ENCODE data around the gene ZNF644.

DNA sequence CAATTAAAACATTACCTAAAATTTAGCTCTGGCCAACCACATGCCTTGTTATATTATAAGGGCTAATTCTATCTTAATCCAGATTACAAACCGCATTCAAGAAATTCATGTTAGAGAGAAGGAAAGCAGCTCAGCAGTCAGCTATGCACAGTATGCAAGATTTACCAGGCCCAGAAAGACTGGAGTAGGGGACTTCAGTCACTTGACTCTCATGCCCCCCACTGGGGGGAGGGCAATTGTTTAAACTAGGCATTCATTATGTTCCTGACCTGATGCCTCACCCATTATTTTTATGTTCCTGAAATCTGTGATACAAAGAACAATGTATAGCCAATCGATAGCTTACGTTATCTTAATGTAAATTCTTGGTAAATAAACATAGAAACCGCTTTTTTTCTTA is 96.9 kb downstream of the ZNF644 start:
- TF ChIP-seq, protein P1, sequence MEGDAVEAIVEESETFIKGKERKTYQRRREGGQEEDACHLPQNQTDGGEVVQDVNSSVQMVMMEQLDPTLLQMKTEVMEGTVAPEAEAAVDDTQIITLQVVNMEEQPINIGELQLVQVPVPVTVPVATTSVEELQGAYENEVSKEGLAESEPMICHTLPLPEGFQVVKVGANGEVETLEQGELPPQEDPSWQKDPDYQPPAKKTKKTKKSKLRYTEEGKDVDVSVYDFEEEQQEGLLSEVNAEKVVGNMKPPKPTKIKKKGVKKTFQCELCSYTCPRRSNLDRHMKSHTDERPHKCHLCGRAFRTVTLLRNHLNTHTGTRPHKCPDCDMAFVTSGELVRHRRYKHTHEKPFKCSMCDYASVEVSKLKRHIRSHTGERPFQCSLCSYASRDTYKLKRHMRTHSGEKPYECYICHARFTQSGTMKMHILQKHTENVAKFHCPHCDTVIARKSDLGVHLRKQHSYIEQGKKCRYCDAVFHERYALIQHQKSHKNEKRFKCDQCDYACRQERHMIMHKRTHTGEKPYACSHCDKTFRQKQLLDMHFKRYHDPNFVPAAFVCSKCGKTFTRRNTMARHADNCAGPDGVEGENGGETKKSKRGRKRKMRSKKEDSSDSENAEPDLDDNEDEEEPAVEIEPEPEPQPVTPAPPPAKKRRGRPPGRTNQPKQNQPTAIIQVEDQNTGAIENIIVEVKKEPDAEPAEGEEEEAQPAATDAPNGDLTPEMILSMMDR (IDR thresholded peaks at IDR 0.05) = no peak
- TF ChIP-seq POLR2A (IDR thresholded peaks at IDR 0.05) = no peak

Measured in upper lobe of left lung (tissue), 4 donors.